ENCODE data around the gene IFI35.

IFI35 gene

GRCh38 chr17:43024407-43025289 lies 18.1 kb downstream of the IFI35 start, which contains the start of gene RND2 (continued):
- TF ChIP-seq, protein P1, sequence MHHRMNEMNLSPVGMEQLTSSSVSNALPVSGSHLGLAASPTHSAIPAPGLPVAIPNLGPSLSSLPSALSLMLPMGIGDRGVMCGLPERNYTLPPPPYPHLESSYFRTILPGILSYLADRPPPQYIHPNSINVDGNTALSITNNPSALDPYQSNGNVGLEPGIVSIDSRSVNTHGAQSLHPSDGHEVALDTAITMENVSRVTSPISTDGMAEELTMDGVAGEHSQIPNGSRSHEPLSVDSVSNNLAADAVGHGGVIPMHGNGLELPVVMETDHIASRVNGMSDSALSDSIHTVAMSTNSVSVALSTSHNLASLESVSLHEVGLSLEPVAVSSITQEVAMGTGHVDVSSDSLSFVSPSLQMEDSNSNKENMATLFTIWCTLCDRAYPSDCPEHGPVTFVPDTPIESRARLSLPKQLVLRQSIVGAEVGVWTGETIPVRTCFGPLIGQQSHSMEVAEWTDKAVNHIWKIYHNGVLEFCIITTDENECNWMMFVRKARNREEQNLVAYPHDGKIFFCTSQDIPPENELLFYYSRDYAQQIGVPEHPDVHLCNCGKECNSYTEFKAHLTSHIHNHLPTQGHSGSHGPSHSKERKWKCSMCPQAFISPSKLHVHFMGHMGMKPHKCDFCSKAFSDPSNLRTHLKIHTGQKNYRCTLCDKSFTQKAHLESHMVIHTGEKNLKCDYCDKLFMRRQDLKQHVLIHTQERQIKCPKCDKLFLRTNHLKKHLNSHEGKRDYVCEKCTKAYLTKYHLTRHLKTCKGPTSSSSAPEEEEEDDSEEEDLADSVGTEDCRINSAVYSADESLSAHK (tag by site-specific recombination; IDR thresholded peaks at IDR 0.05) = no peak
- TF ChIP-seq MYNN (tag by site-specific recombination; IDR thresholded peaks at IDR 0.05; ENCODE audit: borderline replicate concordance) (no peak), ZNF274 (IDR thresholded peaks at IDR 0.05; ENCODE audit: low read length) (no peak), ZNF274 (tag by site-specific recombination; IDR thresholded peaks at IDR 0.05; ENCODE audit: borderline replicate concordance) (no peak), ZNF121 (tag by site-specific recombination; IDR thresholded peaks at IDR 0.05) (no peak), ZNF138 (tag by site-specific recombination; IDR thresholded peaks at IDR 0.05; ENCODE audit: borderline replicate concordance) (no peak), ZNF623 (tag by site-specific recombination; IDR thresholded peaks at IDR 0.05) (no peak), ZNF248 (tag by site-specific recombination; IDR thresholded peaks at IDR 0.05) (no peak), ZNF404 (tag by site-specific recombination; IDR thresholded peaks at IDR 0.05) (no peak), KLF9 (tag by site-specific recombination; IDR thresholded peaks at IDR 0.05; ENCODE audit: low read depth) (peak; percentile 91), ZNF169 (tag by site-specific recombination; IDR thresholded peaks at IDR 0.05) (no peak), ZNF223 (tag by site-specific recombination; IDR thresholded peaks at IDR 0.05) (no peak), MEIS1 (CRISPR knock-in tag; IDR thresholded peaks at IDR 0.05; ENCODE audit: borderline replicate concordance) (no peak), ZNF202 (tag by site-specific recombination; IDR thresholded peaks at IDR 0.05; ENCODE audit: borderline replicate concordance) (no peak), ZNF48 (tag by site-specific recombination; IDR thresholded peaks at IDR 0.05) (no peak), ZNF501 (tag by site-specific recombination; IDR thresholded peaks at IDR 0.05) (peak; percentile 85)
- TF ChIP-seq, protein P2, sequence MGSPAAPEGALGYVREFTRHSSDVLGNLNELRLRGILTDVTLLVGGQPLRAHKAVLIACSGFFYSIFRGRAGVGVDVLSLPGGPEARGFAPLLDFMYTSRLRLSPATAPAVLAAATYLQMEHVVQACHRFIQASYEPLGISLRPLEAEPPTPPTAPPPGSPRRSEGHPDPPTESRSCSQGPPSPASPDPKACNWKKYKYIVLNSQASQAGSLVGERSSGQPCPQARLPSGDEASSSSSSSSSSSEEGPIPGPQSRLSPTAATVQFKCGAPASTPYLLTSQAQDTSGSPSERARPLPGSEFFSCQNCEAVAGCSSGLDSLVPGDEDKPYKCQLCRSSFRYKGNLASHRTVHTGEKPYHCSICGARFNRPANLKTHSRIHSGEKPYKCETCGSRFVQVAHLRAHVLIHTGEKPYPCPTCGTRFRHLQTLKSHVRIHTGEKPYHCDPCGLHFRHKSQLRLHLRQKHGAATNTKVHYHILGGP (tag by site-specific recombination; IDR thresholded peaks at IDR 0.05) = no peak

DNA sequence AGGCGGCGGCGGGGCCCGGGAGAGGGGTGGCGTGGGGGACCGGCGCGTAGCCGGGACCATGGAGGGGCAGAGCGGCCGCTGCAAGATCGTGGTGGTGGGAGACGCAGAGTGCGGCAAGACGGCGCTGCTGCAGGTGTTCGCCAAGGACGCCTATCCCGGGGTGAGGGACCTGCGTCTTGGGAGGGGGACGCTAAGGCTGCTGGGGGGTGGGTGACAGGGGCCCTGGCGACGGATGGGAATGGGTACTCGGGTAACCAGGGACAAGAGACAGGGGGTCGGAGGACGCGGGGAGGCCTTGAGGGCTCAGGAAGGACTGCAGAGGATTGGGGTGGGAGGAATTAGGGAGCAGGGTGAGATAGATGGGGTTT lies 18.7 kb downstream of the IFI35 start:
- peak overlapping the region; percentile 52 for H3K4me3 ChIP-seq (ENCODE audit: low read depth, low read length)
- peaks cover 0 to 14% of the 10 kb centered on the region in 2 experiments; a peak in 1 of 3 replicates for H3K36me3 ChIP-seq (ENCODE audit: control insufficient read depth in 2 of 2, insufficient read depth in 1 of 2, low read length in 2 of 2)
- POLR2A ChIA-PET = interaction anchor here (0.6 to 1.4 kb wide), 4 partner anchors 21 to 506 kb away, joined by 4 to 10 read pairs (median 4); no protein-coding TSS in a partner anchor
- CTCF ChIA-PET = interaction anchor here (0.7 to 1.7 kb wide), 4 partner anchors 31 to 314 kb away, joined by 4 to 8 read pairs (median 4); no protein-coding TSS in a partner anchor
- H3K27ac ChIP-seq (ENCODE audit: extremely low read depth, low read depth, low read length) = no peak overlapping the region; the same call in 1 of the 2 replicates
- no peaks in the 10 kb centered on the region for H3K9me3 ChIP-seq (ENCODE audit: control insufficient read depth, insufficient read depth, low read depth, low read length)
- no peaks in the 10 kb centered on the region; the same call in 1 of the 2 replicates for H3K4me1 ChIP-seq (ENCODE audit: control insufficient read depth, insufficient read depth, low read length)
- TF ChIP-seq ZBTB26 (tag by site-specific recombination; optimal IDR thresholded peaks at IDR 0.05) (peak; percentile 47), GLIS1 (tag by site-specific recombination; IDR thresholded peaks at IDR 0.05) (peak; percentile 15), ZNF488 (tag by site-specific recombination; IDR thresholded peaks at IDR 0.05) (peak; percentile 39; the same call in 1 of the 2 replicates), SCRT1 (tag by site-specific recombination; IDR thresholded peaks at IDR 0.05; ENCODE audit: borderline replicate concordance) (no peak), ZNF335 (tag by site-specific recombination; conservative IDR thresholded peaks at IDR 0.05) (peak; percentile 97), ZBTB20 (tag by site-specific recombination; IDR thresholded peaks at IDR 0.05) (peak; percentile 75), ZNF596 (tag by site-specific recombination; IDR thresholded peaks at IDR 0.05) (no peak), ZSCAN5A (tag by site-specific recombination; IDR thresholded peaks at IDR 0.05) (no peak), ZBTB21 (tag by site-specific recombination; IDR thresholded peaks at IDR 0.05) (no peak), ZNF324 (tag by site-specific recombination; IDR thresholded peaks at IDR 0.05) (no peak)
- TF ChIP-seq, protein P3, sequence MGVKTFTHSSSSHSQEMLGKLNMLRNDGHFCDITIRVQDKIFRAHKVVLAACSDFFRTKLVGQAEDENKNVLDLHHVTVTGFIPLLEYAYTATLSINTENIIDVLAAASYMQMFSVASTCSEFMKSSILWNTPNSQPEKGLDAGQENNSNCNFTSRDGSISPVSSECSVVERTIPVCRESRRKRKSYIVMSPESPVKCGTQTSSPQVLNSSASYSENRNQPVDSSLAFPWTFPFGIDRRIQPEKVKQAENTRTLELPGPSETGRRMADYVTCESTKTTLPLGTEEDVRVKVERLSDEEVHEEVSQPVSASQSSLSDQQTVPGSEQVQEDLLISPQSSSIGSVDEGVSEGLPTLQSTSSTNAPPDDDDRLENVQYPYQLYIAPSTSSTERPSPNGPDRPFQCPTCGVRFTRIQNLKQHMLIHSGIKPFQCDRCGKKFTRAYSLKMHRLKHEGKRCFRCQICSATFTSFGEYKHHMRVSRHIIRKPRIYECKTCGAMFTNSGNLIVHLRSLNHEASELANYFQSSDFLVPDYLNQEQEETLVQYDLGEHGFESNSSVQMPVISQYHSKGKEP (tag by site-specific recombination; IDR thresholded peaks at IDR 0.05) = no peak

Data from HEK293 (cell line).